ENCODE measurements around the gene THNSL1.
"Not testable (repeated sequence)": the region's sequence is repeated elsewhere in the genome, so short reads cannot be mapped to it uniquely, and the experiment has no call there.

Gene THNSL1

GRCh38 chr10:25011591-25011990 lies 4.8 kb upstream of the THNSL1 start:
- not testable (repeated sequence) for DNase-seq (ENCODE audit: low read depth)

- no peak for DNase-seq (ENCODE audit: low read depth)
These were observed 1.8 kb upstream of the THNSL1 start for GRCh38 chr10:25014579-25014978.

- DNase-seq (ENCODE audit: low read depth), result peak; percentile 93
These were observed 510 bp upstream of the THNSL1 start, which contains the start of gene ENKUR for GRCh38 chr10:25015828-25016375. Gene ENKUR (minus strand): TSS chr10:25016158. CDS start chr10:25015936, 222 bp downstream.

- no peak for DNase-seq (ENCODE audit: low read depth)
These were observed 760 bp downstream of the THNSL1 start for GRCh38 chr10:25017154-25017590.

GRCh38 chr10:25017661-25018060 lies 1.2 kb downstream of the THNSL1 start:
- DNase-seq (ENCODE audit: low read depth), result no peak

DNA sequence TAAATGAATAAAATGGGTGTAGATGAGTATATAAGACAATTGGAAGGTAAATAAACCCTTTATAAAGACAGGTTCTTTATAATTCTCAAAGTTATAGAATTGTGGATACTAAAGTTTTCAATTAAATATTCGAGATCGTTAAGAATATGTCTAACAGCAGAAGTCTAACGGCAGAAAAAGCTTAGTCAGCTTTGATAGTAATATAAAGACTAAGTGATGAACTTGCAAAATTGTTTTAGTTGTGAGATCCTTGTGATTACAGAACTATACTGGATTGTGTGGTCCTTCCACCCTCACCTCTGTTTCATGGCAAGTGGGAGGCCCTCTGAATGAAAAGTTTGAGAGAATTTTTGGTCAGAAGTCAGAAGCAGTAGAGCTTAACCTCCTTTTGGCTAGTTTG lies 2.3 kb downstream of the THNSL1 start:
- DNase-seq (ENCODE audit: low read depth), result no peak

GRCh38 chr10:25023278-25023677 lies 6.9 kb downstream of the THNSL1 start:
- DNase-seq (ENCODE audit: low read depth), result no peak

DNA sequence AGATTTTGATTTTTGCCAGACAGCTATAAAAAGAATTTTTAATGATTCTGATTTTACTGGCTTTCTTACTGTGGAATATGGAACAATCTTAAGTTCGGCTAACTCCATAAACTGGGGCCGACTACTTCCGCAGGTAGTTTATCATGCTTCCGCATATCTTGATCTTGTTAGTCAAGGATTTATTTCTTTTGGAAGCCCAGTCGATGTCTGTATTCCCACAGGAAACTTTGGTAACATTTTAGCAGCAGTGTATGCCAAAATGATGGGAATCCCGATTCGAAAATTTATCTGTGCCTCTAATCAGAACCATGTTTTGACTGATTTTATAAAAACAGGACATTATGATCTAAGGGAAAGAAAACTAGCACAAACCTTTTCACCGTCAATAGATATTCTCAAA lies 8.1 kb downstream of the THNSL1 start:
- DNase-seq (ENCODE audit: low read depth), result no peak

- no peak for DNase-seq (ENCODE audit: low read depth)
These were observed 10.1 kb downstream of the THNSL1 start for GRCh38 chr10:25026463-25026862.

DNA sequence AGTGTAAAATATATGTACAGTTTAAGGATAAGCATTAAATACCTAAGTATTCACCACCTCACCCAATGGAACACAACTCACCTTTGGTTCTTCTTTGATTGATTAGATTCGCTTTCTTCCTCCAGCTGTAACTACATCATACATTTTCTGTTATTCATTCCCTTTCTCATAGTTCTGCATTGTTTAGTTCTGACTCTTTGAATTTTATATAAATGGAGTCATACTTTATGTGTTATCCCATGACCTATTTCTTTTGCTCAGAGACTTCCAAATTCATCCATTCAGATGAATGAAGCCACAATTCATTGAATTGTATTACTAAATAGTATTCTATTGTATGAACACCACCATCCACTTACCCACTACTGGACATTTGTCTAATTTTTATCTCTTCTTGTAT lies 12.3 kb downstream of the THNSL1 start:
- no peak for DNase-seq (ENCODE audit: low read depth)

DNA sequence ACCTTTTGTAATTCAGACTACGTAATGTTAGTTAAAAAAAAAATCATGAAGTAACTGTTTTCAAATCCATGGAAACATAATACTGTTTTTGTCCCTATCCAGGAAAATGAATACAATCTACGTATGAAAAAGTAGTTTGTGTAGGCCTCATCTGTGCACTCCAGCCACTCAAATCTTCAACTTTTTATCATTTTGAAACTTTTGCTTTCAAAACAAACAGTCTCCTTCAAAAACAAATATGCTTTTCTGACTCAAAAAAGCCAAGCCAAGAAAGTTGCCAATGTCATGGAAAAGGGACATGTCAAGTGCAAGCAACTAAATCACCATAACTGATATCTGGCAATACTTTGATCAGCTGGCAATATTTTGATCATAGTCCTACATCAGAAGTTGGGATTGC lies 13.1 kb downstream of the THNSL1 start:
- DNase-seq (ENCODE audit: low read depth), result no peak

GRCh38 chr10:25036381-25036780 lies 20.0 kb downstream of the THNSL1 start:
- DNase-seq (ENCODE audit: low read depth), result no peak

DNA sequence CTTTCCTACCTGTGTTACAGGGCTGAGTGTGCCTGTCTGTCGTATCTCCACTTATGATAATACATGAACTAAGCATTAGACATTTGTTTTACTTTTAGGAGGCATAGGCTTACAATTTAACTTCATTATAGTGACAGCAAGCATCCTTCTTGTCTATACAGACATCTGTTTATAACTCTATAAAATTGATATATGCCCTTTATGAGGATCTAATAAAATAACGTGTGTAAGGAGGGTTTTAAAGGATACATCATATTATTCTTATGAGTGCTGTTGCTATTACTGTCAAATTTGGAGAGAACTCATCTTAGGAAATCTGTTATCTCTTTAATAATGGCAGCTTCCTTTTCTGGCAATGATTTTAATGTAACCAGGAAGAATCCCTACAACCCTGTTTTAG lies 21.9 kb downstream of the THNSL1 start:
- DNase-seq (ENCODE audit: low read depth), result no peak

DNA sequence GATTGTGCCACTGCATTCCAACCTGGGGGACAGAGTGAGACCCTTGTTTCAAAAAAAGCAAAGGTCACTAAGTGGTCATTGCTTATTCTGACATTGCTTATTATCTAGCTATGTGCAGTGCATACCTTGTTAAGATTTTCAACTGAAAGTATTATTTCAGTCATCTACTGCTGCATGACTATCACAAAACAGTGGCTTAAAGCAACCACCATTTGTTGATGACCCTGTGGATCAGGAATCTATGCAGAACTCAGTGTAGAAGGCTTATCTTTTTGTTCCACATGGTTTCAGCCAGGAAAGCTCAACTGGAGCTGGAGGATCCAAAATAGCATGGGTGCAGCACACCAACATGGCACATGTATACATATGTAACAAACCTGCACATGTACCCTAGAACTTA lies 23.1 kb downstream of the THNSL1 start:
- no peak for DNase-seq (ENCODE audit: low read depth)

DNA sequence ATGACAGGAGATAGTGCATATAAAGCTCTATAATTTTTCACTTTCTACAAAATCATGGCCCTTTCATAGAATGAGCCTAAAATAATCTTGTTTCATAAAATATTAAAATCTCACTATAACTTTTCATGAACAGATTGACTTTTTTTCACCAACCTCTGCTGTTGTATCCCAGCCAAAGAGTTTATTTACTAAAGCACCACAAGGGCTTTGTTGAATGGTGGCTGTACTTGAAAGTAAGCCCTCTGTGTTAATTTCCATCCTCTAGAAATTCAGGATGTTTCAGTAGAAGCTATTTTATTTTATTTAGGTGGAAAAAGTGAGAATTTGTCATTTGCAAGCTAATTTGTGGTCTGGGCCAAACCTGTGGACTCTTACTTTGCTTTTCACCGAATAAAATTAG lies 30.2 kb downstream of the THNSL1 start:
- no peak for DNase-seq (ENCODE audit: low read depth)

DNA sequence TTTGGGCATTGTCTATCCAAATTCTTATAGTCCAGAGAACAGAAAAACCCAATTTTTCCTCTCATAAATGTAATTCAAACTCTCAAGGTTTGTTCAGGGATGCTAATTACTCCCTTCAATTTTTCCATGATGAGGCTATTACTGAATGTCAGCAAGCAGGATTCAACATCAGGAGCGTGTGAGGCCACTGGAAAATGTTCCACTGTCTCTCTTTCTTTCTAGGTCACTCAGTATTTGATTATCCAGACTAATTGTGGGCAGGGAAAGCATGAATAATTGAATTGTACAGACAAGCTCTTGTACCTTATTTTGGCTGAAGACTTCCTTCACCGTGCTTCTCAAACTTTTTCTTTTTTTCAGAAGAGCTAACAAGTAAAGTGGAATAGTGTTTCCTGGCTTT lies 30.7 kb downstream of the THNSL1 start:
- DNase-seq (ENCODE audit: low read depth), result no peak

- no peak for DNase-seq (ENCODE audit: low read depth)
These were observed 31.3 kb downstream of the THNSL1 start for GRCh38 chr10:25047591-25048301.

DNA sequence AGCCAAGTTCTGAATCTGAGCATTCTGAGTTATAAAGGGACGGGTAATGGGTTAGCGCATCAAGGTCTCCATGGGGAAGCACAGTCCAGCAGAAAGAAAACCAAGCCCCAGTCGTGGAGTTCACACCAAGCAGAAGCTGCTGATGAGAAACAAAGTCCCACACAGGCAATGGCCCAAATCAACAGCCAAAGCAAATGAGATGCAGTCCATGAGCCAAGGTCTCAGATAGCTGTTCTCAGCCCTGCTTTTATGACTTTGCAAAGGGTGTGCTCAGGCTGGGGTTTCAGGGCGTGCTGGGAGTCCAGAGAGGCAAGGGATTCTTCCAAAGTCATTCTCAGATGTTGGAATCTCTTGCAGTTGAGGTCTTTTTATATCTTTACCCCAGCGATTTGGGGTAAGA lies 32.0 kb downstream of the THNSL1 start:
- DNase-seq (ENCODE audit: low read depth), result no peak

DNA sequence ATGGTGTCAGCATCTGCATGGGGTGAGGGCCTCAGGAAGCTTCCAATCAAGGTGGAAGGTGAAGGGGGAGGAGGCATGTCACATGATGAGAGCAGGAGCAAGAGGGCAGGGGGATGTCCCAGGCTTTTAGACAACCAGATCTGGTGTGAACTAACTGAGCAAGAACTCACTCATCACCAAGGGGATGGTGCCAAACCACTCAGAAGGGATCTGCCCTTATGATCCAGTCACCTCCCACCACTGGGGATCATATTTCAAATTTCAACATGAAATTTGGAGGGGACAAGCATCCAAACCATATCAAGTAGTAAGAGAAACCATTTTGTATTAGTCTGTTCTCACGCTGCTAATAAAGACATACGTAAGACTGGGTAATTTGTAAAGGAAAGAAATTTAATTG lies 33.6 kb downstream of the THNSL1 start:
- no peak for DNase-seq (ENCODE audit: low read depth)

GRCh38 chr10:25050402-25050801 lies 34.0 kb downstream of the THNSL1 start:
- no peak for DNase-seq (ENCODE audit: low read depth)

DNA sequence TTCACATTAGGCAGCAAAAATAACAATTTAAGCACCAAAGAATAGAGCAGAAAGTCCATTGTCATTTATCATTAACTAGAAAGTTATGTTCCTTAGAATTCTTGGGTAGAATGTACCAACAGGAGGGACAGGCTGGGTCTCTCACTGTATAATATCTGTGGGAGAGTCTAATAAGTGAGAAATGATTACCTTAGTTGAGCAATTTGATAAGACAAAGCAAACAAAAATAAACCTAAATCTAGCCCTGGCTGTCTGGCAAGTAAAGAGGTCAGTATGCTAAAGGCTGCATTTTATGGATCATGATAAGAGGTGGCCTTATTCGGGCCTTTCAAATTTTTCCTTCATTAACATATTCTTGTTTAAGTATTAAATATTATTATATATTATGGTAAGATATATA lies 35.6 kb downstream of the THNSL1 start:
- no peak for DNase-seq (ENCODE audit: low read depth)

GRCh38 chr10:25056726-25057125 lies 40.3 kb downstream of the THNSL1 start:
- DNase-seq (ENCODE audit: low read depth), result no peak

DNA sequence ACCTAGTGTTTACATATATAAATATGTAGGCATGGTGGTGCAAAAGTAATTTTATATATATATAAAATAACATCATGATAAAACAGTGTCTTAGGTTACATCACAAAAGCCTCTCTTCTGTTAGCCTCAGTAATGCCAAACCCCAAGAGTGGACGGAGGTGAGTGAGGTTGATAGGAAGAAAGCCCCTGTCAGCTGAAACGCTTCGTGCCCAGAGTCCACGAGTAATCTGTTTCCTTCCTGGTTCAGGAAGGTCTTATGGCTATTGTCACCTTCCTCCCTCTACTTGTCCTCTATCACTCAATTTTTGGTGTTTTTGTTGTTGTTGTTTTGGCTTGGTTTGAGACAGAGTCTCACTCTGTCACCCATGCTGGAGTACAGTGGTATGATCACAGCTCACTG lies 41.5 kb downstream of the THNSL1 start:
- DNase-seq (ENCODE audit: low read depth), result no peak

- no peak for DNase-seq (ENCODE audit: low read depth)
These were observed 43.6 kb downstream of the THNSL1 start for GRCh38 chr10:25059990-25060389.
